Caco-2 (cell line): ENCODE results near the gene C5orf58. TPM values are rescaled to one million over a fixed set of nuclear protein-coding genes. Genes with fewer than 3 reads are reported as not detected.

ENCODE experiments used
- BruUV-seq: library from RNA; stranded (reverse); fragments of 400-500 nt; replicated peaks from 2 replicates; lab custom pipeline; 2021; lab: Mats Ljungman, UMichigan
- CTCF ChIA-PET: fragments of 300-600 bp; sonication (Branson Sonifier 250); formaldehyde crosslinking; loops from one replicate; lab custom pipeline; 2022; ENCODE audit warnings: antibody characterized with exemption; lab: Charles Lee
- POLR2A ChIA-PET: fragments of 300-600 bp; sonication (Branson Sonifier 250); formaldehyde crosslinking; loops from one replicate; lab custom pipeline; 2022; ENCODE audit warnings: antibody characterized with exemption; lab: Charles Lee
- DNase-seq, 2 experiments: peaks; one replicate each; pipeline versions ENCODE4 v3.0.0 to v3.0.0-alpha.2; 2020 to 2022
- H3K27me3 ChIP-seq: replicated peaks from 2 replicates; pipeline ENCODE4 v1.6.0; 2011; ENCODE audit warnings: low read length; ENCODE audit not compliant: control insufficient read depth, insufficient read depth
- H3K36me3 ChIP-seq: 2 replicates; pipeline ENCODE4 v1.5.1; 2011; ENCODE audit warnings: low read length; ENCODE audit not compliant: control insufficient read depth, insufficient read depth
- H3K4me1 ChIP-seq: fragments of 250-450 bp; sonication (Bioruptor Pico); 2 replicates; pipeline ENCODE4 v1.5.1; 2020; ENCODE audit warnings: mild to moderate bottlenecking
- H3K4me3 ChIP-seq: 2 replicates; pipeline ENCODE4 v1.5.1; 2011; ENCODE audit warnings: low read depth, mild to moderate bottlenecking, control low read depth, low read length
- H3K9me3 ChIP-seq: fragments of 250-450 bp; sonication (Bioruptor Pico); 2 replicates; pipeline ENCODE4 v1.5.1; 2020; ENCODE audit warnings: mild to moderate bottlenecking, moderate library complexity
- H3K27ac Mint-ChIP-seq: one replicate; pipeline ENCODE4 v1.8.0; 2022; ENCODE audit warnings: mixed read lengths; ENCODE audit not compliant: unreplicated experiment
- H3K27me3 Mint-ChIP-seq: one replicate; pipeline ENCODE4 v1.8.0; 2022; ENCODE audit warnings: mixed read lengths; ENCODE audit not compliant: insufficient read depth, unreplicated experiment
- H3K36me3 Mint-ChIP-seq: one replicate; pipeline ENCODE4 v1.8.0; 2022; ENCODE audit warnings: mild to moderate bottlenecking, mixed read lengths; ENCODE audit not compliant: insufficient read depth, unreplicated experiment
- H3K4me1 Mint-ChIP-seq: one replicate; pipeline ENCODE4 v1.8.0; 2022; ENCODE audit warnings: low read depth, mixed read lengths; ENCODE audit not compliant: unreplicated experiment
- H3K4me3 Mint-ChIP-seq: one replicate; pipeline ENCODE4 v1.8.0; 2022; ENCODE audit warnings: mild to moderate bottlenecking, moderate library complexity, mixed read lengths; ENCODE audit not compliant: unreplicated experiment
- H3K9me3 Mint-ChIP-seq: one replicate; pipeline ENCODE4 v1.8.0; 2022; ENCODE audit warnings: mixed read lengths; ENCODE audit not compliant: unreplicated experiment
- intact Hi-C: fragments of 100-400 bp; cut with micrococcal nuclease; formaldehyde crosslinking; loops from one replicate; pipeline ENCODE4 v1.10.0; 2022; ENCODE audit not compliant: unreplicated experiment
- total RNA-seq: library from RNA; stranded (reverse); gene quantifications from 2 replicates; pipeline ENCODE4 v1.2.3, GENCODE V29; 2022
- TF ChIP-seq, protein P1 (sequence below), 2 experiments: fragments of 200-600 bp in 1 of 2; IDR thresholded peaks; 1 replicate in 1 of 2; 2 replicates in 1 of 2; pipeline versions ENCODE4 v1.5.1 to v1.8.0; 2011 to 2022; ENCODE audit warnings: antibody characterized with exemption in 1 of 2, control low read depth in 1 of 2, inconsistent platforms in 1 of 2, low read depth in 1 of 2, low read length in 1 of 2, mild to moderate bottlenecking in 1 of 2, moderate library complexity in 1 of 2; ENCODE audit not compliant: insufficient read depth in 1 of 2, severe bottlenecking in 1 of 2, unreplicated experiment in 1 of 2

The C5orf58 gene
- total RNA-seq, 1 experiment from 2014 or later = not detected

DNA sequence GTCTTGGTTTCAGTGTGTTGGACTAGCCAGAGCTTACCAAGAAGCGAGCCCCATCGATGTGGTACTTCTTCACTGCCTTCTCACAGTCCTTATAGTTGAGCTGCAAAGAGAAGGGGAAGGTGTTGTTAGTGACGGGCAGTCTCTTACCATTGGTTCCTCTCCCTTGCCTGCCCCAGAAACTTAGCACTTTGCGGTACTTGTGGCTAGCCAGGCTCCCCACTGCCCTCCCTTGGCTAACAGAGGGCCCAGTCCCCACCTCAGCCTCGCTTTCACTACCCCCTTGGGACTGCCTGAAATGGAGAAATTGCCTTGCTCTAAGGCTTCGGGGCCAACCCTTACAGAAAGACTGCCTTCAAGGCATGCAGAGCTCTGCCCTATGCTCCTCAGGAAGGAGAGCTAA, 60.5 kb downstream of the C5orf58 start:
- CTCF ChIA-PET = no interaction called here
- Mint-ChIP-seq H3K4me3 (no peak overlapping the region), H3K27ac (no peak overlapping the region), H3K27me3 (peaks cover 39% of the 10 kb centered on the region), H3K9me3 (peaks cover 23% of the 10 kb centered on the region), H3K36me3 (no peaks in the 10 kb centered on the region), H3K4me1 (no peaks in the 10 kb centered on the region)
- no peaks in the 10 kb centered on the region; the same call in 1 of the 2 replicates for H3K27me3 ChIP-seq
- H3K4me3 ChIP-seq = no peak overlapping the region
- BruUV-seq = no TSS peak
- intact Hi-C loops = no loop called here
- TF ChIP-seq, protein P1, sequence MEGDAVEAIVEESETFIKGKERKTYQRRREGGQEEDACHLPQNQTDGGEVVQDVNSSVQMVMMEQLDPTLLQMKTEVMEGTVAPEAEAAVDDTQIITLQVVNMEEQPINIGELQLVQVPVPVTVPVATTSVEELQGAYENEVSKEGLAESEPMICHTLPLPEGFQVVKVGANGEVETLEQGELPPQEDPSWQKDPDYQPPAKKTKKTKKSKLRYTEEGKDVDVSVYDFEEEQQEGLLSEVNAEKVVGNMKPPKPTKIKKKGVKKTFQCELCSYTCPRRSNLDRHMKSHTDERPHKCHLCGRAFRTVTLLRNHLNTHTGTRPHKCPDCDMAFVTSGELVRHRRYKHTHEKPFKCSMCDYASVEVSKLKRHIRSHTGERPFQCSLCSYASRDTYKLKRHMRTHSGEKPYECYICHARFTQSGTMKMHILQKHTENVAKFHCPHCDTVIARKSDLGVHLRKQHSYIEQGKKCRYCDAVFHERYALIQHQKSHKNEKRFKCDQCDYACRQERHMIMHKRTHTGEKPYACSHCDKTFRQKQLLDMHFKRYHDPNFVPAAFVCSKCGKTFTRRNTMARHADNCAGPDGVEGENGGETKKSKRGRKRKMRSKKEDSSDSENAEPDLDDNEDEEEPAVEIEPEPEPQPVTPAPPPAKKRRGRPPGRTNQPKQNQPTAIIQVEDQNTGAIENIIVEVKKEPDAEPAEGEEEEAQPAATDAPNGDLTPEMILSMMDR (IDR thresholded peaks at IDR 0.05; ENCODE audit: insufficient read depth in 1 of 2, low read depth in 1 of 2, low read length in 1 of 2, severe bottlenecking in 1 of 2, unreplicated experiment in 1 of 2) = no peak
- POLR2A ChIA-PET = no interaction called here
- H3K9me3 ChIP-seq = peaks cover 7% of the 10 kb centered on the region
- no peaks in the 10 kb centered on the region for H3K36me3 ChIP-seq
- DNase-seq = no peak
- H3K4me1 ChIP-seq = no peaks in the 10 kb centered on the region

DNA sequence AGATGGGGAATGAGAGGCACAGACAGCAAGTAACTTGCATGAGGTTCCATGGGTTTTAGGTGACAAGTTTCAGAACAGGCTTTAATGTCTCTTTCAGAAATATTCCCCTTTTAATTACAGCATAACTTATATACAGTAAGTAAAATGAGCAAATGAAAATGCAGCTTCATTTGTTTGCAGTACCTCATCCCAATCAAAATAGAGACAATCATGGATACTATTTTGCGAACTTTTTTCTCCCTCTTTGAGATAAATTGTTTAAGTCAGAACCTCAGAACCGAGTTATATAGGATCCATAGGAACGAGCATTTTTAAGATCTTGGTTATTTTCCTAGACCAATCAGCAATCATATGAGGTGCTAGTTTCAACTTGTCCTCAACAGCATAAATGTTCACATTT, 61.3 kb downstream of the C5orf58 start:
- H3K4me1 ChIP-seq = no peaks in the 10 kb centered on the region
- TF ChIP-seq, protein P1 (IDR thresholded peaks at IDR 0.05; ENCODE audit: insufficient read depth in 1 of 2, low read depth in 1 of 2, low read length in 1 of 2, severe bottlenecking in 1 of 2, unreplicated experiment in 1 of 2) = no peak
- H3K27me3 ChIP-seq = no peaks in the 10 kb centered on the region; the same call in 1 of the 2 replicates
- ChIA-PET POLR2A (no interaction called here), CTCF (no interaction called here)
- no peaks in the 10 kb centered on the region for H3K36me3 Mint-ChIP-seq
- intact Hi-C loops = no loop called here
- H3K27ac Mint-ChIP-seq = no peak overlapping the region
- BruUV-seq = no TSS peak
- no peaks in the 10 kb centered on the region for H3K4me1 Mint-ChIP-seq
- DNase-seq = no peak
- H3K4me3 ChIP-seq = no peak overlapping the region
- H3K9me3 Mint-ChIP-seq = peaks cover 23% of the 10 kb centered on the region
- H3K4me3 Mint-ChIP-seq = no peak overlapping the region
- peaks cover 7% of the 10 kb centered on the region for H3K9me3 ChIP-seq
- H3K36me3 ChIP-seq = no peaks in the 10 kb centered on the region
- peaks cover 37% of the 10 kb centered on the region for H3K27me3 Mint-ChIP-seq

DNA sequence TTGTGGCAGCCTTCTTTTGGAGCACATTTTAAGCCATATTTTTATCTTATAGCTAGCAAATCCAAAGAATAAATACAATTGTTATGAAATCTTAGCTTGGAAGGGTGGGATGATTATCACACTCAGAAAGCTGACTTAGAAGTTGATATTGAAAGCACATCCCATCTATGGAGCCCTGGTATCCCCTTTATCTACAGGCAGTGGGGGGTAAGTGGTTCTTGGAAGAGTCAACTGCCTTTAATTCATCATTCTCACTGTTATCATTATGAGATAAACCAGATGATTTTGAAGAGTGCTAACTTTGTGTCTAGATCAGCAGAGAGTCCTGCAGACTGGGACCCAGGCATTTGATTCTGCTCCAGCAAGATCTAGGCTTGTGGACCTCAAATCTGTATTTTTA, 61.8 kb downstream of the C5orf58 start:
- Mint-ChIP-seq H3K27ac (no peak overlapping the region), H3K36me3 (no peaks in the 10 kb centered on the region), H3K4me3 (no peak overlapping the region), H3K27me3 (peaks cover 36% of the 10 kb centered on the region), H3K4me1 (no peaks in the 10 kb centered on the region), H3K9me3 (peaks cover 18% of the 10 kb centered on the region)
- no peak overlapping the region for H3K4me3 ChIP-seq
- POLR2A ChIA-PET = no interaction called here
- H3K36me3 ChIP-seq = no peaks in the 10 kb centered on the region
- TF ChIP-seq, protein P1 (IDR thresholded peaks at IDR 0.05; ENCODE audit: insufficient read depth in 1 of 2, low read depth in 1 of 2, low read length in 1 of 2, severe bottlenecking in 1 of 2, unreplicated experiment in 1 of 2) = no peak
- H3K27me3 ChIP-seq = no peaks in the 10 kb centered on the region; the same call in 1 of the 2 replicates
- DNase-seq = no peak
- H3K9me3 ChIP-seq = peaks cover 7% of the 10 kb centered on the region
- CTCF ChIA-PET = no interaction called here
- intact Hi-C loops = no loop called here
- no peaks in the 10 kb centered on the region for H3K4me1 ChIP-seq
- BruUV-seq = no TSS peak

Other genes with a start within 250 kb of the C5orf58 start
- gene FOXI1, start 127.1 kb upstream of the C5orf58 start, total RNA-seq = 0.14 and 0.39 TPM in 2 replicates
- not detected in 2 replicates for gene LCP2, start 64.8 kb downstream of the C5orf58 start, total RNA-seq
- gene KCNMB1, start 156.4 kb downstream of the C5orf58 start, total RNA-seq = not detected in 2 replicates